ENCODE data around the gene TRAF3IP3. TPM values are rescaled to one million over a fixed set of nuclear protein-coding genes. Genes with fewer than 3 reads are reported as not detected.

The TRAF3IP3 gene
- total RNA-seq, 4 donors from 2014 or later, result 1.2 to 10.3 (median 1.9) TPM

DNA sequence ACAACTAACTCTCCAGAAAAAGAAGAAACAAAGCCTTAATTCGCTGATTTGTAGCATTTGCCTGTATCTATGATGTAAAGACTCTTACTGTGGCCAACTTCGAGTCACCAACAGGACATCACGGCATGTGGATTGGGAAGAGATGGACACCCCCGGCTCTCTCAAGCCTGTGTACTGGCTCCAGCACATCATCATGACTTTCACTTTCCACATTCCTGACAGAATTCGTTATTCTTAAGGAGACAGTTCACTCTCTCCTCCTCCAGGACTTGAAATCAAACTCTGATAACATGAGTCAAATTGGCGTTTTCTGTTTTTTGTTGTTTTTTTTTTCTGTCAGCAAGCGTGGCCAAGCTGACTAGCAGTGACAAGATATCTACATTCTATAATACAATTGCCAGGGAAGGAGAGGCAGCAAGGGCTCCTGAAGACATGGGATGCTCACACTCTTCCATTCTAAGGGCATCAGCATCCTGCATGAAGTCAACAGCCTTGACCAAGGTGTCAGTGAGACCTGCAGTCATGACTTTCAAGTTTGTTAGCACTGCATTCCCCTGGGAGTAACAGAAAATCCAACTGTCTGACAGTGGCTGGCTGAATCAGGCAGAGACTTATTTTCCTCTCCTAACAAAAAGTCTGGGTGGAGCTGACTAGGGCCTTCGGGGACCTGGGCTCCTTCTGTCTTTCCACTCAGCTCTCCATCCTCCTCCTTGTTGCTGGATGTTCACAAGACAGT, 13.3 kb upstream of the TRAF3IP3 start:
- H3K4me1 ChIP-seq, result peaks cover 4 to 26% (median 5%) of the 10 kb centered on the region in 3 donors
- no peaks in the 10 kb centered on the region for H3K9me3 ChIP-seq
- H3K27ac ChIP-seq, result peak overlapping the region in 2 of 4 donors; percentile 26 to 48
- peak overlapping the region in 1 of 4 donors; percentile 18 for H3K4me3 ChIP-seq
- 51 to 53% methylated on average over 8 of the region's 8 CpGs for WGBS, 2 donors
- no peak for TF ChIP-seq POLR2A (IDR thresholded peaks at IDR 0.05)
- TF ChIP-seq, protein P1, sequence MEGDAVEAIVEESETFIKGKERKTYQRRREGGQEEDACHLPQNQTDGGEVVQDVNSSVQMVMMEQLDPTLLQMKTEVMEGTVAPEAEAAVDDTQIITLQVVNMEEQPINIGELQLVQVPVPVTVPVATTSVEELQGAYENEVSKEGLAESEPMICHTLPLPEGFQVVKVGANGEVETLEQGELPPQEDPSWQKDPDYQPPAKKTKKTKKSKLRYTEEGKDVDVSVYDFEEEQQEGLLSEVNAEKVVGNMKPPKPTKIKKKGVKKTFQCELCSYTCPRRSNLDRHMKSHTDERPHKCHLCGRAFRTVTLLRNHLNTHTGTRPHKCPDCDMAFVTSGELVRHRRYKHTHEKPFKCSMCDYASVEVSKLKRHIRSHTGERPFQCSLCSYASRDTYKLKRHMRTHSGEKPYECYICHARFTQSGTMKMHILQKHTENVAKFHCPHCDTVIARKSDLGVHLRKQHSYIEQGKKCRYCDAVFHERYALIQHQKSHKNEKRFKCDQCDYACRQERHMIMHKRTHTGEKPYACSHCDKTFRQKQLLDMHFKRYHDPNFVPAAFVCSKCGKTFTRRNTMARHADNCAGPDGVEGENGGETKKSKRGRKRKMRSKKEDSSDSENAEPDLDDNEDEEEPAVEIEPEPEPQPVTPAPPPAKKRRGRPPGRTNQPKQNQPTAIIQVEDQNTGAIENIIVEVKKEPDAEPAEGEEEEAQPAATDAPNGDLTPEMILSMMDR (IDR thresholded peaks at IDR 0.05), result no peak
- intact Hi-C loops (cut with DNase I), result loop anchor here (5.0 kb wide), 1 partner anchor 160 kb away; the partner anchor contains the start of gene CAMK1G
- DNase-seq, result no peak
- no peaks in the 10 kb centered on the region for H3K27me3 ChIP-seq
- H3K36me3 ChIP-seq, result no peaks in the 10 kb centered on the region

DNA sequence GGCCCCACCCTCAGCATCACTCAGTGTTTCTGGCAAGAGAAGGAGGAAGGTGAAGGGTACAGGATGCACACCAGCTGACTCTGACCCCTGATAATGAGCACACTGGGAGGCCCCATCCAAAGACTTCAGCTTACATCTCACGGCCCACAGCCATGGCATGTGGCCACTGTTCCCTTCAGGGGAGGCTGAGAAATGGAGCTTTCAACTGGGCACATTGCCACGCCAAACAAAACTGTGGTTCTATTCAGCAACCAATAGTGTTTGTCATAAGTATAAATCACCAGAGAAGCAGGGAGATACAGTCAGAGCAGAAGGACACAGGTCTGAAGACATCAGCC, 12.7 kb upstream of the TRAF3IP3 start:
- no peaks in the 10 kb centered on the region for H3K36me3 ChIP-seq
- DNase-seq, result no peak
- no peak for TF ChIP-seq POLR2A (IDR thresholded peaks at IDR 0.05)
- TF ChIP-seq, protein P1 (IDR thresholded peaks at IDR 0.05), result no peak
- no peak overlapping the region for H3K4me3 ChIP-seq
- 22 to 51% methylated on average over 1 to 2 of the region's 2 CpGs for WGBS, 2 donors
- H3K27me3 ChIP-seq, result no peaks in the 10 kb centered on the region
- intact Hi-C loops (cut with DNase I), result loop anchor here (5.0 kb wide), 1 partner anchor 161 kb away; the partner anchor contains the start of gene CAMK1G
- no peaks in the 10 kb centered on the region for H3K9me3 ChIP-seq
- H3K27ac ChIP-seq, result peak overlapping the region in 1 of 4 donors; percentile 48
- peaks cover 4 to 31% (median 8%) of the 10 kb centered on the region in 3 donors for H3K4me1 ChIP-seq

DNA sequence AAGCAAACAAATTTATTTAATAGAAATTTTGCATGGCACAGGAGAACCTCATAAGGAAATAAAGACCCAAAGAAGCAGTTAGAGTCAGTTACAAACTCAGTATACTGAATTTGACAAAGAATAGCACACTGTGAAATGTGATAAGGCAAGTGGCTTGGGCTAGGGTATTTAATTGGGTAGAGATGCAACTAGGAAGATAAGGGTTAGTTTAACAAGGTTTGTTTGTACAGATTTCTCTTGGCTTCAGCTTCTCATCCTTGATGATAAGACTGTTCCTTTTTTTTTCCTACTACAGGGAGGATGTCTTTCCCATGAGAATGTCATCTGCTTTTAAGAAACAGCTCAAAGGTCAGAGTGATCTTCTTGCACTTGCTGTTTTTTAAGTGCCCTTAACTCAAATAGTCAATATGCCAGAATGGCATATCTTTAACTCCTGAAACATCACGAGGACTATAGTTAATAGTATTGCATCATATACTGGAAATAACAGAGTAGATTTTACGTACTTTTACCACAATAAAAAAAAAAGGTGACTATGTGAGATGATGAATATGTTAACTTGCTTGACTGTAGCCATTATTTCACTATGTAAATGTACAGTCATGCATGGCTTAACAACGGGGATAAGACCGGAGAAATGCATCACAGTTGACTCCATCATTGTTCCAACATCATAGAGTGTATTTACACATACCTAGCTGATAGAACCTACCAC, 9.2 kb upstream of the TRAF3IP3 start:
- intact Hi-C loops (cut with DNase I), result loop anchor here (5.0 kb wide), 1 partner anchor 49 kb away; no protein-coding TSS in a partner anchor

DNA sequence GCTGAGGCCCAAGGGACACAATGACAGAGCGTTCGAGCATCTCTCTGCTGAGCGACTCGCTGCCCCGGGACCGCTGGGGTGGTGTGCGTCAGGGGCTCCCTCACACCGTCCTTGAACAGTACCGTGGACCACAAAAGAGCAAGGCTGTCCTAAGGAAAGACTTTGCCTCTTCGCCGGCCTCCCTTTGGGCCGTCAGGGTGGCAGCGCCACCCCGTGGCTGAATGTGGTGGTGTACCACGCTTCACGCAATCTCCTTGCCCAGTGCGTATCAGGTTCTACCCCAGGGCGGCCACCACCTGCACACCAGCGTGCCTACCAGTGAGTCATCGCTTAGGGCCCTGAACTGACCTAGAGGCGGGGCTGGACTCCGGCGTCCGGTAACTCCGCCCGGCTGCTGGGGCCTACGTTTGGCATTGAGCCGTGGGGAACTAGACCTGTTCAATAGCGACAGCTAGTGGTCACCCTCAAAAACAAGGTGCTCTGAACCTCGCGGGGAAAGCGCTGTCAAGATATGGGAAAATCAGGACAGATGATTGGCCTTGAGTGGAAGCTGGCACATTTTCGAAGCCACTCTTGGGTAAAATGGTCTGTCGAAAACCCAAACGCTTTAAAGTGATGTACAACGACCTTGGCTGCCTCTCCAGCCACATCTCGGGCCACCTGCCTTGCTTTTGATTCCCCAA, 8.1 kb upstream of the TRAF3IP3 start:
- Histone ChIP-seq H3K27ac (peak overlapping the region; percentile 39 to 66 (median 63)), H3K4me1 (peaks cover 4 to 35% (median 10%) of the 10 kb centered on the region in 3 donors), H3K9me3 (no peaks in the 10 kb centered on the region), H3K36me3 (no peaks in the 10 kb centered on the region), H3K4me3 (peak overlapping the region in 3 of 4 donors; percentile 26 to 54 (median 31)), H3K27me3 (no peaks in the 10 kb centered on the region)
- intact Hi-C loops (cut with DNase I), result loop anchor here (5.0 kb wide), 1 partner anchor 50 kb away; no protein-coding TSS in a partner anchor
- DNase-seq, result peak; percentile 63
- TF ChIP-seq, protein P1 (IDR thresholded peaks at IDR 0.05), result peak; percentile 94 to 99 (median 98)
- peak in 1 of 4 donors; percentile 4 for TF ChIP-seq POLR2A (IDR thresholded peaks at IDR 0.05)
- 14 to 23% methylated on average over 24 to 36 of the region's 37 CpGs for WGBS, 2 donors

More for the DNA sequence above, 9.2 kb upstream of the TRAF3IP3 start:
- TF ChIP-seq, protein P1 (IDR thresholded peaks at IDR 0.05), result no peak
- TF ChIP-seq POLR2A (IDR thresholded peaks at IDR 0.05), result no peak
- Histone ChIP-seq H3K27me3 (no peaks in the 10 kb centered on the region), H3K4me1 (peaks cover 4 to 37% (median 10%) of the 10 kb centered on the region in 3 donors), H3K9me3 (no peaks in the 10 kb centered on the region), H3K36me3 (no peaks in the 10 kb centered on the region), H3K27ac (no peak overlapping the region), H3K4me3 (no peak overlapping the region)
- DNase-seq, result no peak
- 37 to 47% methylated on average over 4 of the region's 4 CpGs for WGBS, 2 donors

Measured in esophagus squamous epithelium (tissue), 5 donors.